HUES6 (cell line): ENCODE data around the gene MICAL2.

Experiments
- H3K27ac ChIP-seq: 2 replicates; pipeline ENCODE4 v1.7.0; 2013; ENCODE audit warnings: low read depth, mild to moderate bottlenecking, low read length, inconsistent platforms
- H3K27me3 ChIP-seq: 2 replicates; pipeline ENCODE4 v1.6.1; 2013; ENCODE audit warnings: low read length; ENCODE audit not compliant: control insufficient read depth, insufficient read depth
- H3K36me3 ChIP-seq: 2 replicates; pipeline ENCODE4 v1.6.1; 2013; ENCODE audit warnings: low read length; ENCODE audit not compliant: control insufficient read depth, insufficient read depth
- H3K4me1 ChIP-seq: 2 replicates; pipeline ENCODE4 v1.6.1; 2013; ENCODE audit warnings: low read length; ENCODE audit not compliant: control insufficient read depth, insufficient read depth
- H3K4me3 ChIP-seq: 2 replicates; pipeline ENCODE4 v1.5.1; 2013; ENCODE audit warnings: low read depth, low read length
- H3K9ac ChIP-seq: one replicate; pipeline ENCODE4 v1.6.1; 2013; ENCODE audit warnings: mild to moderate bottlenecking, low read length
- H3K9me3 ChIP-seq: 2 replicates; pipeline ENCODE4 v1.6.1; 2013; ENCODE audit warnings: low read depth, low read length; ENCODE audit not compliant: control insufficient read depth, insufficient read depth

The MICAL2 gene

GRCh38 chr11:12110714-12111548 is 541 bp downstream of the MICAL2 start:
- peak overlapping the region; percentile 0 for H3K9ac ChIP-seq
- H3K36me3 ChIP-seq: no peaks in the 10 kb centered on the region
- peaks cover 45% of the 10 kb centered on the region for H3K27me3 ChIP-seq
- no peaks in the 10 kb centered on the region for H3K9me3 ChIP-seq
- peak overlapping the region; percentile 62 for H3K4me3 ChIP-seq
- peaks cover 11% of the 10 kb centered on the region for H3K4me1 ChIP-seq
- no peak overlapping the region for H3K27ac ChIP-seq

- Histone ChIP-seq H3K9me3 (no peaks in the 10 kb centered on the region), H3K27me3 (peaks cover 45% of the 10 kb centered on the region), H3K9ac (no peak overlapping the region), H3K27ac (no peak overlapping the region), H3K4me1 (peaks cover 11% of the 10 kb centered on the region), H3K4me3 (peak overlapping the region; percentile 62), H3K36me3 (no peaks in the 10 kb centered on the region)
These were observed 1.4 kb downstream of the MICAL2 start for GRCh38 chr11:12111549-12112520.

- no peaks in the 10 kb centered on the region for H3K9me3 ChIP-seq
- H3K4me3 ChIP-seq: no peak overlapping the region
- no peak overlapping the region for H3K27ac ChIP-seq
- peaks cover 45% of the 10 kb centered on the region for H3K27me3 ChIP-seq
- no peak overlapping the region for H3K9ac ChIP-seq
- peaks cover 11% of the 10 kb centered on the region for H3K4me1 ChIP-seq
- no peaks in the 10 kb centered on the region for H3K36me3 ChIP-seq
These were observed 2.4 kb downstream of the MICAL2 start for GRCh38 chr11:12112750-12113149.

DNA sequence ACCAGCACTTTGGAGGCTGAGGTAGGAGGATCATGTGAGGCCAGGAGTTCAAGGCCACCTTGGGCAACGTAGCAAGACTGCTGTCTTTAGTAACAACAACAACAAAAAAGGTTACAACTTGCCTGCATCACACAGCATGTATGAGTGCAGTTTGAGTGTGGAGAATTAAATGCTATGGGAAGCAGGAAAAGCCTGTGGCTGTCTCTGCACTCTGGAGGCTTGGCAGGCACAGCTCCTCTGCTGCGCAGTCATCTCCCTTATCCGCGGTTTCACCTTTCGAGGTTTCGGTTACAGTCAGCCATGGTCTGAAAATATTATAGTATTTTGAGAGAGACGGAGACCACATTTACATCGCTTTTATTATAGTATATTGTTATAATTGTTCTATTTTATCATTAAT is 2.9 kb downstream of the MICAL2 start:
- H3K9ac ChIP-seq: no peak overlapping the region
- no peak overlapping the region for H3K4me3 ChIP-seq
- H3K4me1 ChIP-seq: peaks cover 11% of the 10 kb centered on the region
- H3K27me3 ChIP-seq: peaks cover 45% of the 10 kb centered on the region
- no peaks in the 10 kb centered on the region for H3K9me3 ChIP-seq
- no peak overlapping the region for H3K27ac ChIP-seq
- H3K36me3 ChIP-seq: no peaks in the 10 kb centered on the region

DNA sequence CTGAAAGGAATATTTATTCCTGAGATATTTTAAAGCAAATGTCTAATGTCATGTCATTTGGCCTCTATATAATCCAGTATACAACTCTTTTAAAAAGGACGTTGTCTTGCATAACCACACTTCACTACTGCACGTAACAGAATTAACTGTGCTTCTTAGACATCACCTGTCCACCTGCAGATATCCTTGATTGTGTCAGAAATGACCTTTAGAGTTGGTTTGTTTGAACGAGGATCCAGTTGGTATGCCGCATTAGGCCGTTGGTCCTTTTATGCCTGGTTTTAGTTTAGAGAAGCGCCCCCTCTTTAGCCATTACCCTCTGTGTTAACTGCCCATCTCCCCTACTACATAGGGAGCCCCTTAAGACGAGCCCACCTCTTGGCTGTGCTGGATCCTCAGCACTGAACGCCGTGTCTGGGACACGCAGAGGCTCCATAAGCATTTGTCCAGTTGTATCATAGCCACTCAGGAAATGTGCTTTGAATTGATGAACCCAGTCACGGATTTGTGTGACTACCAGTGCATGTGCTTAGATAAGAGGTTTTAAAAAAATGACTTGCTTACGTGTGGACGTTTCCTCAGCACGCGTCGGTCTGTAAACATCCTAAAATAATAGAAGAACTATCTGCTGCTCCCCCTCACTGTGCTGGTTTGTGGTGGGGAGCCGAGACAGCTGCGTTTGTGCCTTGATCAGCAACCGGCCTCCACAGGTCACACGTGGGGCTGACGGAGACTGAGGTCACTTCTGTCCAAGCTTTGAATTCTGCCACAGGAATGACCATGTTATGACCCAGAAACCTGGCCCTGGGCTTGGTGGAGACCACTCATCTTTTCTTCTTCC is 4.0 kb downstream of the MICAL2 start:
- Histone ChIP-seq H3K9me3 (no peaks in the 10 kb centered on the region), H3K4me1 (peaks cover 17% of the 10 kb centered on the region), H3K27me3 (peaks cover 34% of the 10 kb centered on the region), H3K27ac (no peak overlapping the region), H3K36me3 (no peaks in the 10 kb centered on the region), H3K9ac (no peak overlapping the region), H3K4me3 (no peak overlapping the region)

- no peak overlapping the region for H3K27ac ChIP-seq
- H3K27me3 ChIP-seq: peaks cover 18% of the 10 kb centered on the region
- H3K4me3 ChIP-seq: no peak overlapping the region
- no peaks in the 10 kb centered on the region for H3K9me3 ChIP-seq
- H3K9ac ChIP-seq: no peak overlapping the region
- no peaks in the 10 kb centered on the region for H3K36me3 ChIP-seq
- peaks cover 12% of the 10 kb centered on the region; the same call in 1 of the 2 replicates for H3K4me1 ChIP-seq
These were observed 6.1 kb downstream of the MICAL2 start for GRCh38 chr11:12116425-12117032.

DNA sequence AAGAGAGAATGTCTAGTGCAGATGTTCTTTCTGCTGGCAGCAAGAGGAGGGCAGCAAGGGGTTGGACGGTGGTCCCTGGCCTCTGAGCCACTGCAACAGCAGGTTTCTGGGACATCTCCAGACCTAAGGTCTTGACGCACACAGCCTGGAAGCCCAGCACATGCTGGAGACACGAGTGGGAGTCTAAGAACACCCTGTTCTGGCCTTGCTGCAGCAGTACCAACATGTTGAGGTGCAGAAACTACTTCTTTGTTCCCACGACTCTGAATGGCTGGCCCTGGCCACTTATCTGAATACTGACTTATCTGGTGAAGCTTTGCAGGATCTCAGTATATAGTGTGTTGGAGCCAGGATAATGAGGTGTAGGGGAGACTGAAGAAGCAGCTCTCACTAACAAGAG is 6.8 kb downstream of the MICAL2 start:
- Histone ChIP-seq H3K9ac (no peak overlapping the region), H3K9me3 (no peaks in the 10 kb centered on the region), H3K27me3 (peaks cover 11% of the 10 kb centered on the region), H3K27ac (no peak overlapping the region), H3K4me1 (peaks cover 12% of the 10 kb centered on the region; the same call in 1 of the 2 replicates), H3K36me3 (no peaks in the 10 kb centered on the region), H3K4me3 (no peak overlapping the region)

GRCh38 chr11:12117611-12118010 is 7.2 kb downstream of the MICAL2 start:
- Histone ChIP-seq H3K9me3 (no peaks in the 10 kb centered on the region), H3K4me3 (no peak overlapping the region), H3K4me1 (peaks cover 12% of the 10 kb centered on the region; the same call in 1 of the 2 replicates), H3K27ac (no peak overlapping the region), H3K36me3 (no peaks in the 10 kb centered on the region), H3K9ac (no peak overlapping the region), H3K27me3 (peaks cover 7% of the 10 kb centered on the region; the same call in 1 of the 2 replicates)

DNA sequence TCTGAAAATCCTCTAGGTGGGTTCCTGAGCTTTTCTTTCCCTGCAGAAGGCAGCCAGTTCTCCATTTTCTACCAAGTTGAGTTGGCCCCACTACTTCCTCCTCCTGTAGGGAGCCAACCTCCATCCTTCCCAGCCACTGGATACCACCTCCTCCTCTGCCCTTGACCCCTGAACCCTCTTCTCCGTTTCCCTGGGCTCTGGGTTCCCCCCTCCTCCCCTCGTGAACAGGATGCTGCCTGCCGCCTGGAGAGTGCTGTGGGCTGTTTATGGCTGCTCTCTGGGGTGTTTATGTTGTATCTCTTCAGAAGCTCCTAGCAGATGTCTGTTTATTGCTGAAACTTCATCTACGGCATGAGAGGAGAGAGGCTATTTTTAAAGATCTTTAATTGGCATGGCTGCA is 8.6 kb downstream of the MICAL2 start:
- Histone ChIP-seq H3K27me3 (no peaks in the 10 kb centered on the region), H3K9me3 (no peaks in the 10 kb centered on the region), H3K4me1 (peaks cover 12% of the 10 kb centered on the region; the same call in 1 of the 2 replicates), H3K36me3 (no peaks in the 10 kb centered on the region), H3K4me3 (no peak overlapping the region), H3K27ac (no peak overlapping the region), H3K9ac (no peak overlapping the region)

GRCh38 chr11:12119502-12119901 is 9.1 kb downstream of the MICAL2 start:
- H3K36me3 ChIP-seq: no peaks in the 10 kb centered on the region
- H3K9me3 ChIP-seq: no peaks in the 10 kb centered on the region
- H3K9ac ChIP-seq: no peak overlapping the region
- no peak overlapping the region for H3K4me3 ChIP-seq
- H3K27me3 ChIP-seq: no peaks in the 10 kb centered on the region
- H3K4me1 ChIP-seq: peaks cover 13% of the 10 kb centered on the region; the same call in 1 of the 2 replicates
- H3K27ac ChIP-seq: no peak overlapping the region
